ENCODE results near the gene TMEM115.

TMEM115 gene

GRCh38 chr3:50319181-50319893, 40.0 kb downstream of the TMEM115 start:
- Mint-ChIP-seq H3K27ac (peak overlapping the region; percentile 82 to 99 (median 99)), H3K27me3 (ENCODE audit: low read depth) (no peaks in the 10 kb centered on the region)

GRCh38 chr3:50318615-50319014, 40.7 kb downstream of the TMEM115 start:
- Mint-ChIP-seq H3K9me3 (peaks cover 6% of the 10 kb centered on the region), H3K4me1 (peaks cover 33% of the 10 kb centered on the region), H3K4me3 (peak overlapping the region; percentile 76 to 99 (median 93)), H3K36me3 (ENCODE audit: low read depth) (peaks cover 50% of the 10 kb centered on the region), H3K27ac (peak overlapping the region; percentile 35 to 99 (median 59)), H3K27me3 (ENCODE audit: low read depth) (no peaks in the 10 kb centered on the region)
- no peak for TF ChIP-seq CTCF (IDR thresholded peaks at IDR 0.05; ENCODE audit: unreplicated experiment in 3 of 3)

More at GRCh38 chr3:50319181-50319893, 40.0 kb downstream of the TMEM115 start:
- H3K36me3 Mint-ChIP-seq (ENCODE audit: low read depth), result peaks cover 43% of the 10 kb centered on the region
- peak overlapping the region; percentile 93 to 99 (median 99) for H3K4me3 Mint-ChIP-seq
- H3K4me1 Mint-ChIP-seq, result peaks cover 33% of the 10 kb centered on the region
- TF ChIP-seq CTCF (IDR thresholded peaks at IDR 0.05; ENCODE audit: unreplicated experiment in 3 of 3), result no peak
- H3K9me3 Mint-ChIP-seq, result no peaks in the 10 kb centered on the region

GRCh38 chr3:50318163-50318562, 41.2 kb downstream of the TMEM115 start:
- TF ChIP-seq CTCF (IDR thresholded peaks at IDR 0.05; ENCODE audit: unreplicated experiment in 3 of 3), result no peak
- peak overlapping the region in 2 of 3 experiments; percentile 59 to 99 for H3K27ac Mint-ChIP-seq
- H3K4me3 Mint-ChIP-seq, result peak overlapping the region; percentile 76 to 99 (median 93)
- peaks cover 54% of the 10 kb centered on the region for H3K36me3 Mint-ChIP-seq (ENCODE audit: low read depth)
- peaks cover 32% of the 10 kb centered on the region for H3K4me1 Mint-ChIP-seq
- no peaks in the 10 kb centered on the region for H3K27me3 Mint-ChIP-seq (ENCODE audit: low read depth)
- peaks cover 7% of the 10 kb centered on the region for H3K9me3 Mint-ChIP-seq

- Mint-ChIP-seq H3K9me3 (peaks cover 7% of the 10 kb centered on the region), H3K27ac (peak overlapping the region in 2 of 3 experiments; percentile 25 to 51), H3K4me1 (peaks cover 28% of the 10 kb centered on the region), H3K27me3 (ENCODE audit: low read depth) (no peaks in the 10 kb centered on the region), H3K4me3 (peak overlapping the region; percentile 24 to 62 (median 61)), H3K36me3 (ENCODE audit: low read depth) (peaks cover 56% of the 10 kb centered on the region)
- TF ChIP-seq CTCF (IDR thresholded peaks at IDR 0.05; ENCODE audit: unreplicated experiment in 3 of 3), result no peak
These were observed 42.0 kb downstream of the TMEM115 start for GRCh38 chr3:50317300-50317699.

GRCh38 chr3:50316657-50317242, 42.6 kb downstream of the TMEM115 start:
- no peak for TF ChIP-seq CTCF (IDR thresholded peaks at IDR 0.05; ENCODE audit: unreplicated experiment in 3 of 3)
- H3K4me3 Mint-ChIP-seq, result peak overlapping the region in 2 of 3 experiments; percentile 24 to 28
- peaks cover 7% of the 10 kb centered on the region for H3K9me3 Mint-ChIP-seq
- peaks cover 56% of the 10 kb centered on the region for H3K36me3 Mint-ChIP-seq (ENCODE audit: low read depth)
- H3K4me1 Mint-ChIP-seq, result peaks cover 28% of the 10 kb centered on the region
- H3K27ac Mint-ChIP-seq, result peak overlapping the region in 2 of 3 experiments; percentile 25 to 51
- no peaks in the 10 kb centered on the region for H3K27me3 Mint-ChIP-seq (ENCODE audit: low read depth)
